GM10248 (cell line): Measurements from ENCODE around the gene DAGLB.
"Not testable (repeated sequence)": the region's sequence is repeated elsewhere in the genome, so short reads cannot be mapped to it uniquely, and the experiment has no call there.

Experiments used
- CTCF ChIA-PET: fragments of 300-600 bp; sonication (Branson Sonifier 250); formaldehyde crosslinking; extraction: SDS; loops from one replicate; lab custom pipeline; 2021; ENCODE audit warnings: antibody characterized with exemption; lab: Yijun Ruan, JAX
- POLR2A ChIA-PET: fragments of 350-650 bp; sonication (Branson Sonifier 250); formaldehyde crosslinking; extraction: SDS; loops from one replicate; lab custom pipeline; 2020; ENCODE audit warnings: antibody characterized with exemption; lab: Yijun Ruan, JAX
- DNase-seq: peaks from one replicate; pipeline ENCODE4 v3.0.0; 2012; ENCODE audit errors: extremely low spot score
- TF ChIP-seq, protein P1 (sequence below): IDR thresholded peaks from 2 replicates; pipeline ENCODE4 v1.5.1; 2012; ENCODE audit warnings: mild to moderate bottlenecking, low read depth; ENCODE audit errors: extremely low read depth, missing control alignments, control extremely low read depth

The DAGLB gene

DNA sequence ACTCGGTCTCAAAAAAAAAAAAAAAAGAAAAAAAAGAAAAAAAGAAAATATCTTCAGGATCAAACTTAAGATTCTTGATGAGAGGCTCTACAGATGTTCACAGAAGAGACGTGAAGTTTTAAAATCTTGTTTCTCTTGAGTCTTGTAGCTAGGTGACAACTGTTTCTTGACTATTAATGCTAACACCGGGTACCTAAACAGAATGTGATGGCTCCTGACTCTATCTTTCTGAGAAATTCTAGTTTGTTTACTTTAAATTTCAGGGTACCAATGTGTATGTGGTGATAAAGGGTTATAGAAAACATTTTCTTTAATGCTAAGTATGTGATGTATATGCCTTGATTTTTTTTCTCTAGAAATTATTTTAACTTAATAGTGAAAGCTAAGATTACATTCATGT is 61.0 kb downstream of the DAGLB start:
- CTCF ChIA-PET, result interaction anchor here (2.2 kb wide), 1 partner anchor 10 kb away, joined by 5 read pairs; no protein-coding TSS in a partner anchor
- POLR2A ChIA-PET, result interaction anchor here (0.6 to 0.8 kb wide), 3 partner anchors 31 to 50 kb away, joined by 3 to 8 read pairs (median 7); no protein-coding TSS in a partner anchor
- TF ChIP-seq, protein P1, sequence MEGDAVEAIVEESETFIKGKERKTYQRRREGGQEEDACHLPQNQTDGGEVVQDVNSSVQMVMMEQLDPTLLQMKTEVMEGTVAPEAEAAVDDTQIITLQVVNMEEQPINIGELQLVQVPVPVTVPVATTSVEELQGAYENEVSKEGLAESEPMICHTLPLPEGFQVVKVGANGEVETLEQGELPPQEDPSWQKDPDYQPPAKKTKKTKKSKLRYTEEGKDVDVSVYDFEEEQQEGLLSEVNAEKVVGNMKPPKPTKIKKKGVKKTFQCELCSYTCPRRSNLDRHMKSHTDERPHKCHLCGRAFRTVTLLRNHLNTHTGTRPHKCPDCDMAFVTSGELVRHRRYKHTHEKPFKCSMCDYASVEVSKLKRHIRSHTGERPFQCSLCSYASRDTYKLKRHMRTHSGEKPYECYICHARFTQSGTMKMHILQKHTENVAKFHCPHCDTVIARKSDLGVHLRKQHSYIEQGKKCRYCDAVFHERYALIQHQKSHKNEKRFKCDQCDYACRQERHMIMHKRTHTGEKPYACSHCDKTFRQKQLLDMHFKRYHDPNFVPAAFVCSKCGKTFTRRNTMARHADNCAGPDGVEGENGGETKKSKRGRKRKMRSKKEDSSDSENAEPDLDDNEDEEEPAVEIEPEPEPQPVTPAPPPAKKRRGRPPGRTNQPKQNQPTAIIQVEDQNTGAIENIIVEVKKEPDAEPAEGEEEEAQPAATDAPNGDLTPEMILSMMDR, result no peak
- DNase-seq, result no peak

- CTCF ChIA-PET, result interaction anchor here (0.8 to 2.2 kb wide), 3 partner anchors 8 to 360 kb away, joined by 3 to 5 read pairs (median 3); no protein-coding TSS in a partner anchor
- POLR2A ChIA-PET, result no interaction called here
- TF ChIP-seq, protein P1, result no peak
- no peak for DNase-seq
Measured at GRCh38 chr7:6385909-6386560, 61.7 kb downstream of the DAGLB start.

DNA sequence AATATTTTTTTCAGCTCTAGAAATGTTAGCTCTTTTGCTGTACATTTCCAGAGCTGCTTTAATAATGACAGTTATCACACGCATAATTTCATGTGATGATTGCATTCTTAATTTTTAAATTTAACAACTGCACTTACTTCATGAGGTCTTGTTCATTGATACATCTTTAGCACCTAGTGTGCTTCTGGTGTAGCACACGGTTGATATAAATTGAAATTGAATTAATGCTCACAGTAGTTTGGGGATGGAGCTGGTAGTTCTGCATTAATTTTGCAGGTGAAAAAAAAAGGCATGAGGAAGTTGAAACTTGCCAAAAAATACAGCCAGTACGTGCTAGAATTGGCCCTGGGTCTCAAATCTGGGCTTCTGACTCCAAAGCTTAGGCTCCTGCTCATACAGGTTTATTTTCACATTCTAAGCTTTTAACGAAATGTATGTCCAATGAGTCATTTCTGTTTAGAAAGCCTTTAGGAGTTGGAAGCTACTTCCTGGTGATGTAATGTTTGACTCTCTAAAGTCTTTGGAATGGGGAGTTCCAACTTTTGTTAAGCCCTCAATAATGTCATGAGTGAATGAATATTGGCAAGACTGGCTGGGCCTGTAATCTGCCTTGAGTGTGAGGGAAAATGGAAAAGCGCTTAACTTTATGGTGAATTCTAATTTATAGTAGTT is 62.5 kb downstream of the DAGLB start:
- ChIA-PET POLR2A (interaction anchor here (0.6 kb wide), 1 partner anchor 388 kb away, joined by 3 read pairs; no protein-coding TSS in a partner anchor), CTCF (interaction anchor here (0.8 to 2.2 kb wide), 3 partner anchors 8 to 359 kb away, joined by 3 to 5 read pairs (median 3); no protein-coding TSS in a partner anchor)
- no peak for DNase-seq
- TF ChIP-seq, protein P1, result no peak

GRCh38 chr7:6384327-6384726 is 63.4 kb downstream of the DAGLB start:
- TF ChIP-seq, protein P1, result no peak
- POLR2A ChIA-PET, result no interaction called here
- CTCF ChIA-PET, result interaction anchor here (1.0 kb wide), 1 partner anchor 53 kb away, joined by 3 read pairs; no protein-coding TSS in a partner anchor
- no peak for DNase-seq

DNA sequence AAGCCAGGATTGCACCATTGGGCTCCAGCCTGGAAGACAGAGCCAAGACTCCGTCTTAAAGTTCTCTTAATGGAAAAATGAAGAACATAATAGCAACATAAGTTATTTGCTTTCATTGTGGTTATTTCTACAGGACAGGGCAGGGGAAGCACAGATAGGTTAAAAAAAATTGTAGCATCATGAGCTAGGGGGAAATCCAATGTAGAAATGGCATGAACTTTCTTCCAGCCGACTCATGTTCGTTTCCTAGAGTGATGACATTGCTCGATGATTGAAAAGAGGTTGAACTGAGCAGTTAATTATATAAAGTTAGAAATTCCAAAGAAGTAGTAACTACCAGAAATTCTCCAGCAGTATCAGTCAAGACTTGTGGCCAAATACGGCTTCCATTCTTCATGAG is 64.9 kb downstream of the DAGLB start:
- DNase-seq, result no peak
- ChIA-PET POLR2A (no interaction called here), CTCF (no interaction called here)
- TF ChIP-seq, protein P1, result no peak

DNA sequence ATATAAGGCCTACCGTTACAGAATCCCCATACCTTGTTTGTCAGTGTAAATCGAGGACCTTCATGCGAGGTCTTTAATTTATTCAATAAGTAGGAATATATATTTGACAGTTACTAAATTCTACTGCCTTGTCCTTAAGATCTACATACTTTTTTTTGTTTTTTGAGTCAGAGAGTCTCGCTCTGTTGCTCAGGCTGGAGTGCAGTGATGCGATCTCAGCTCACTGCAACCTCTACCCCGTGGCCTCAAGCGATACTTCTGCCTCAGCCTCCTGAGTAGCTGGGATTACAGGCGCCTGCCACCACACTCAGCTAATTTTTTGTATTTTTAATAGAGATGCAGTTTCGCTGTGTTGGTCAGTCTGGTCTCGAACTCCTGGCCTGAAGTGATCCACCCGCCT is 65.9 kb downstream of the DAGLB start:
- CTCF ChIA-PET, result interaction anchor here (1.1 to 1.5 kb wide), 2 partner anchors 15 to 17 kb away, joined by 3 to 4 read pairs; no protein-coding TSS in a partner anchor
- DNase-seq, POLR2A ChIA-PET: not testable (repeated sequence)
